Keratinocyte (primary cell): ENCODE data around the gene STX16. TPM values are rescaled to one million over a fixed set of nuclear protein-coding genes. Genes with fewer than 3 reads are reported as not detected.

Experiments used
- DNase-seq: peaks from one replicate; pipeline ENCODE4 v3.0.0-alpha.2; 2011; ENCODE audit warnings: low read depth, missing footprints, low spot score
- FAIRE-seq: peaks from 2 replicates; lab custom pipeline; 2011; peaks lifted over from hg19 to GRCh38; lab: Jason Lieb, UNC
- H2AFZ ChIP-seq: 2 replicates; pipeline ENCODE4 v1.6.0; 2012; ENCODE audit warnings: low read length, control low read depth, inconsistent platforms; ENCODE audit not compliant: control insufficient read depth
- H3K27ac ChIP-seq: 2 replicates; pipeline ENCODE4 v1.5.1; 2011; ENCODE audit warnings: low read length; ENCODE audit not compliant: control insufficient read depth, insufficient read depth
- H3K27me3 ChIP-seq: 3 replicates; pipeline ENCODE4 v1.6.0; 2011; ENCODE audit warnings: low read length; ENCODE audit not compliant: control insufficient read depth, insufficient read depth; ENCODE audit errors: extremely low read depth
- H3K36me3 ChIP-seq, 2 experiments: 2 replicates in 1 of 2; 3 replicates in 1 of 2; pipeline ENCODE4 v1.5.1; 2011; ENCODE audit warnings: low read length in 2 of 2, mild to moderate bottlenecking in 1 of 2; ENCODE audit not compliant: control insufficient read depth in 2 of 2, insufficient read depth in 2 of 2; ENCODE audit errors: extremely low read depth in 1 of 2
- H3K4me1 ChIP-seq: 3 replicates; pipeline ENCODE4 v1.5.1; 2011; ENCODE audit warnings: low read length; ENCODE audit not compliant: control insufficient read depth, insufficient read depth; ENCODE audit errors: extremely low read depth
- H3K4me2 ChIP-seq: 3 replicates; pipeline ENCODE4 v1.6.0; 2011; ENCODE audit warnings: low read depth, low read length; ENCODE audit not compliant: control insufficient read depth, insufficient read depth; ENCODE audit errors: extremely low read depth
- H3K4me3 ChIP-seq, 3 experiments: fragments of 200-600 bp in 1 of 3; sonication (generic) in 1 of 3; 2 replicates in 2 of 3; 3 replicates in 1 of 3; pipeline ENCODE4 v1.5.1; 2011 to 2016; ENCODE audit warnings: low read length in 3 of 3, mild to moderate bottlenecking in 3 of 3, control low read depth in 2 of 3, inconsistent platforms in 1 of 3, low read depth in 1 of 3, mixed read lengths in 1 of 3, mixed run types in 1 of 3, moderate library complexity in 1 of 3; ENCODE audit not compliant: control insufficient read depth in 2 of 3, insufficient read depth in 2 of 3; ENCODE audit errors: extremely low read depth in 1 of 3
- H3K79me2 ChIP-seq: 2 replicates; pipeline ENCODE4 v1.6.0; 2012; ENCODE audit warnings: low read length; ENCODE audit not compliant: control insufficient read depth, insufficient read depth
- H3K9ac ChIP-seq: 3 replicates; pipeline ENCODE4 v1.6.0; 2011; ENCODE audit warnings: low read length; ENCODE audit not compliant: control insufficient read depth, insufficient read depth; ENCODE audit errors: extremely low read depth
- H3K9me1 ChIP-seq: 3 replicates; pipeline ENCODE4 v1.6.0; 2011; ENCODE audit warnings: low read length; ENCODE audit not compliant: control insufficient read depth, insufficient read depth; ENCODE audit errors: extremely low read depth
- H3K9me3 ChIP-seq: 2 replicates; pipeline ENCODE4 v1.5.1; 2012; ENCODE audit warnings: low read depth, low read length; ENCODE audit not compliant: control insufficient read depth
- H4K20me1 ChIP-seq: 3 replicates; pipeline ENCODE4 v1.6.0; 2011; ENCODE audit warnings: low read length; ENCODE audit not compliant: control insufficient read depth, insufficient read depth; ENCODE audit errors: extremely low read depth
- EZH2 ChIP-seq: IDR thresholded peaks from one replicate; pipeline ENCODE4 v1.6.1; 2012; ENCODE audit warnings: inconsistent platforms, mild to moderate bottlenecking, low read length, moderate library complexity
- dilution Hi-C: fragments of 300-500 bp; cut with MboI; formaldehyde crosslinking; loops from one replicate; pipeline ENCODE4 v1.7.0; 2020; ENCODE audit warnings: low sequenced_read_pairs; ENCODE audit not compliant: extremely low pct_ligation_motif_present
- polyA plus RNA-seq, 5 experiments: library from polyadenylated mRNA; depleted of rRNA in 3 of 5; stranded (reverse) in 3 of 5; stranded (forward) in 1 of 5; unstranded in 1 of 5; fragments of >200 nt; gene quantifications; 1 replicate in 1 of 5; 2 replicates in 3 of 5; 3 replicates in 1 of 5; pipeline versions ENCODE4 v1.2.1 to v1.2.3, GENCODE V29; 2011 to 2012; ENCODE audit warnings: missing spikeins in 2 of 5, low read depth in 1 of 5, low replicate concordance in 1 of 5
- TF ChIP-seq, protein P1 (sequence below), 3 experiments: IDR thresholded peaks in 1 of 3; conservative IDR thresholded peaks in 1 of 3; optimal IDR thresholded peaks in 1 of 3; 2 replicates in 2 of 3; 3 replicates in 1 of 3; pipeline versions ENCODE3 to v1.5.1; 2011; ENCODE audit warnings: low read length in 3 of 3, mild to moderate bottlenecking in 3 of 3, moderate library complexity in 2 of 3, control low read depth in 1 of 3, inconsistent platforms in 1 of 3; ENCODE audit not compliant: insufficient read depth in 2 of 3; ENCODE audit errors: extremely low read depth in 1 of 3

The STX16 gene
- polyA plus RNA-seq, 1 donor (not counting 4 experiments of a cell fraction or from before 2014, with no cell fraction given): 69.7 TPM

- peaks cover 37% of the 10 kb centered on the region for H3K4me1 ChIP-seq
- no peak overlapping the region for H2AFZ ChIP-seq
- no peaks in the 10 kb centered on the region for H3K27me3 ChIP-seq
- no peak for TF ChIP-seq EZH2
- TF ChIP-seq, protein P1, sequence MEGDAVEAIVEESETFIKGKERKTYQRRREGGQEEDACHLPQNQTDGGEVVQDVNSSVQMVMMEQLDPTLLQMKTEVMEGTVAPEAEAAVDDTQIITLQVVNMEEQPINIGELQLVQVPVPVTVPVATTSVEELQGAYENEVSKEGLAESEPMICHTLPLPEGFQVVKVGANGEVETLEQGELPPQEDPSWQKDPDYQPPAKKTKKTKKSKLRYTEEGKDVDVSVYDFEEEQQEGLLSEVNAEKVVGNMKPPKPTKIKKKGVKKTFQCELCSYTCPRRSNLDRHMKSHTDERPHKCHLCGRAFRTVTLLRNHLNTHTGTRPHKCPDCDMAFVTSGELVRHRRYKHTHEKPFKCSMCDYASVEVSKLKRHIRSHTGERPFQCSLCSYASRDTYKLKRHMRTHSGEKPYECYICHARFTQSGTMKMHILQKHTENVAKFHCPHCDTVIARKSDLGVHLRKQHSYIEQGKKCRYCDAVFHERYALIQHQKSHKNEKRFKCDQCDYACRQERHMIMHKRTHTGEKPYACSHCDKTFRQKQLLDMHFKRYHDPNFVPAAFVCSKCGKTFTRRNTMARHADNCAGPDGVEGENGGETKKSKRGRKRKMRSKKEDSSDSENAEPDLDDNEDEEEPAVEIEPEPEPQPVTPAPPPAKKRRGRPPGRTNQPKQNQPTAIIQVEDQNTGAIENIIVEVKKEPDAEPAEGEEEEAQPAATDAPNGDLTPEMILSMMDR (optimal IDR thresholded peaks at IDR 0.05 in 1 of 3, IDR thresholded peaks at IDR 0.05 in 1 of 3, conservative IDR thresholded peaks at IDR 0.05 in 1 of 3; ENCODE audit: extremely low read depth in 1 of 3, insufficient read depth in 2 of 3, low read length in 3 of 3): no peak
- no peak overlapping the region for H3K4me2 ChIP-seq
- no peaks in the 10 kb centered on the region for H3K9me1 ChIP-seq
- H4K20me1 ChIP-seq: no peaks in the 10 kb centered on the region
- no peak overlapping the region for H3K27ac ChIP-seq
- dilution Hi-C loops: no loop called here
- no peaks in the 10 kb centered on the region for H3K36me3 ChIP-seq
- no peaks in the 10 kb centered on the region for H3K79me2 ChIP-seq
- no peak overlapping the region for H3K9ac ChIP-seq
- DNase-seq (no peak), FAIRE-seq (no peak)
- H3K4me3 ChIP-seq: no peak overlapping the region
- no peaks in the 10 kb centered on the region for H3K9me3 ChIP-seq
Measured at GRCh38 chr20:58627212-58628072, 23.6 kb upstream of the STX16 start.

DNA sequence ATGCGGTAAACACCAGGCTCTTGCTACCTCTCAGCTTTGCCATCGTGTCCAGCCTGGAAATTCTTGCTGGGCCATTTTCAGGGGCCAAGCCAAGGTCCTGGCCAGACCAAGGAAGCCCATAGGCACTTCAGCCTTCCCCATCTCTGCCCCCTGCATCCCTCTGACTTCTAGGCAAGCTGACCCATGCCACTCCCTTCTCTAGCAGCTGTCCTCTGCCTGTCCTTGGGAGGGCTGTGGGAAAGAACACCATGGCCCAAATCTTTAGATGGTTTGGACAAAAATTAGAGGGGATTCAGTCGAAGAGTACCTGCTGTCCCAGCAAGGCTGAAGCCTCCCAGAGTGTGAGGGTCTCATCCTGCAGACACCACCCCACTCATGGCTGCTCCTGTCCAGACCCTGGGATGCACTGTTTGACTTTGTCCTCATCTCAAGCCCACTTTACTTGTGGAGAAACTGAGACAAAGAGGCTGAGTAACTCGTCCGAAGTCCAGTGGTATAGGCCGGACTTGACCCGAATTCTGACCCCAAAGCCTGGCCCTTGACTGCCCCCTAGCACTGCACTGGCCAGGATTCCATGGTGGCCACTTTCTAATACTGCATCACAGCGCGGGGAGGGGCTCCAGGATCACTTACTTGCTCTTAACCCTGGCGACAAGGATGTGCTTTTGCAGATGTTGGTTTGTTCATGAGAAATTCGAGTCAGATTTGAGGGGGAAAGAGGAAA is 22.4 kb upstream of the STX16 start:
- no peak for FAIRE-seq
- Histone ChIP-seq H3K27me3 (no peaks in the 10 kb centered on the region), H3K4me1 (peaks cover 32% of the 10 kb centered on the region), H3K9ac (no peak overlapping the region), H3K4me2 (no peak overlapping the region), H3K79me2 (no peaks in the 10 kb centered on the region), H3K36me3 (no peaks in the 10 kb centered on the region), H2AFZ (no peak overlapping the region), H3K27ac (no peak overlapping the region), H4K20me1 (no peaks in the 10 kb centered on the region), H3K4me3 (no peak overlapping the region), H3K9me3 (no peaks in the 10 kb centered on the region), H3K9me1 (no peaks in the 10 kb centered on the region)
- no peak for DNase-seq
- dilution Hi-C loops: no loop called here
- TF ChIP-seq, protein P1 (optimal IDR thresholded peaks at IDR 0.05 in 1 of 3, IDR thresholded peaks at IDR 0.05 in 1 of 3, conservative IDR thresholded peaks at IDR 0.05 in 1 of 3; ENCODE audit: extremely low read depth in 1 of 3, insufficient read depth in 2 of 3, low read length in 3 of 3): no peak
- TF ChIP-seq EZH2: no peak
